PC-9 (cell line): ENCODE results near the gene STAG3. TPM values are rescaled to one million over a fixed set of nuclear protein-coding genes. Genes with fewer than 3 reads are reported as not detected.
"Not testable (repeated sequence)": the region's sequence is repeated elsewhere in the genome, so short reads cannot be mapped to it uniquely, and the experiment has no call there.

Source experiments
- BruUV-seq: library from RNA; stranded (reverse); fragments of 400-500 nt; replicated peaks from 2 replicates; lab custom pipeline; 2021; lab: Mats Ljungman, UMichigan
- CTCF ChIA-PET: fragments of 300-600 bp; sonication (Branson Sonifier 250); formaldehyde crosslinking; loops from one replicate; lab custom pipeline; 2022; ENCODE audit warnings: antibody characterized with exemption; lab: Charles Lee
- POLR2A ChIA-PET: fragments of 300-600 bp; sonication (Branson Sonifier 250); formaldehyde crosslinking; loops from one replicate; lab custom pipeline; 2022; ENCODE audit warnings: antibody characterized with exemption; ENCODE audit not compliant: unreplicated experiment; lab: Charles Lee
- DNase-seq, 2 experiments: peaks; one replicate each; pipeline versions ENCODE4 v3.0.0 to v3.0.0-alpha.2; 2015 to 2022; ENCODE audit warnings: mixed read lengths in 1 of 2
- H2AFZ ChIP-seq: fragments of 200-600 bp; sonication (generic); 2 replicates; pipeline ENCODE4 v1.8.1; 2017; ENCODE audit warnings: antibody characterized with exemption
- H3F3A ChIP-seq: fragments of 200-600 bp; sonication (generic); 2 replicates; pipeline ENCODE4 v1.8.1; 2017; ENCODE audit warnings: antibody characterized with exemption, mild to moderate bottlenecking, low read depth; ENCODE audit not compliant: insufficient read depth
- H3K27ac ChIP-seq: fragments of 200-600 bp; sonication (generic); 2 replicates; pipeline ENCODE4 v1.6.1; 2016; ENCODE audit warnings: mixed run types
- H3K27me3 ChIP-seq: fragments of 200-600 bp; sonication (generic); 2 replicates; pipeline ENCODE4 v1.6.1; 2016; ENCODE audit warnings: low read depth, mixed run types; ENCODE audit not compliant: insufficient read depth
- H3K36me3 ChIP-seq: fragments of 200-600 bp; sonication (generic); 2 replicates; pipeline ENCODE4 v1.6.1; 2016; ENCODE audit warnings: low read depth, mixed run types
- H3K4me1 ChIP-seq: fragments of 200-600 bp; sonication (generic); replicated peaks from 2 replicates; pipeline ENCODE4 v1.6.1; 2016; ENCODE audit warnings: mixed run types; ENCODE audit not compliant: insufficient read depth
- H3K4me2 ChIP-seq: fragments of 200-600 bp; sonication (generic); 2 replicates; pipeline ENCODE4 v1.6.1; 2017; ENCODE audit warnings: mixed run types
- H3K4me3 ChIP-seq: fragments of 200-600 bp; sonication (generic); 2 replicates; pipeline ENCODE4 v1.6.1; 2016; ENCODE audit warnings: mixed run types
- H3K79me2 ChIP-seq: fragments of 200-600 bp; sonication (generic); 2 replicates; pipeline ENCODE4 v1.6.1; 2017; ENCODE audit warnings: low read depth, mixed run types
- H3K9me2 ChIP-seq: fragments of 200-600 bp; sonication (generic); 2 replicates; pipeline ENCODE4 v1.8.1; 2017; ENCODE audit warnings: mild to moderate bottlenecking; ENCODE audit not compliant: insufficient read depth
- H3K9me3 ChIP-seq: fragments of 200-600 bp; sonication (generic); 2 replicates; pipeline ENCODE4 v1.8.1; 2016; ENCODE audit warnings: low read depth; ENCODE audit not compliant: insufficient read depth
- H4K20me1 ChIP-seq: fragments of 200-600 bp; sonication (generic); 2 replicates; pipeline ENCODE4 v1.8.1; 2017; ENCODE audit not compliant: insufficient read depth
- CTCF ChIP-seq: fragments of 200-600 bp; sonication (generic); conservative IDR thresholded peaks from 2 replicates; pipeline ENCODE4 v1.6.1; 2017; ENCODE audit warnings: mixed run types, antibody characterized with exemption, mild to moderate bottlenecking, moderate library complexity
- EZH2 ChIP-seq: fragments of 200-600 bp; sonication (generic); IDR thresholded peaks from 2 replicates; pipeline ENCODE4 v1.8.0; 2017; ENCODE audit warnings: antibody characterized with exemption, low read depth
- intact Hi-C: fragments of 100-400 bp; cut with micrococcal nuclease; formaldehyde crosslinking; loops from one replicate; pipeline ENCODE4 v1.10.0; 2022; ENCODE audit not compliant: unreplicated experiment
- total RNA-seq: library from RNA; stranded (reverse); gene quantifications from 2 replicates; pipeline ENCODE4 v1.2.3, GENCODE V29; 2021

Gene STAG3
- total RNA-seq, 1 experiment from 2014 or later, result 0.83 TPM

GRCh38 chr7:100211342-100211780 lies 33.6 kb downstream of the STAG3 start:
- H2AFZ ChIP-seq, result no peak overlapping the region
- no peaks in the 10 kb centered on the region for H3K9me2 ChIP-seq
- TF ChIP-seq EZH2 (no peak), CTCF (no peak)
- H3K4me1 ChIP-seq, result peaks cover 11% of the 10 kb centered on the region
- H3K27ac ChIP-seq, result no peak overlapping the region
- DNase-seq, result no peak
- ChIA-PET CTCF (no interaction called here), POLR2A (interaction anchor here (0.7 kb wide), 1 partner anchor 94 kb away, joined by 7 read pairs; no protein-coding TSS in a partner anchor)
- intact Hi-C loops, result no loop called here
- H3F3A ChIP-seq, result peaks cover 3% of the 10 kb centered on the region; the same call in 1 of the 2 replicates
- no peak overlapping the region for H3K4me3 ChIP-seq
- H3K27me3 ChIP-seq, result no peaks in the 10 kb centered on the region
- no peaks in the 10 kb centered on the region for H3K9me3 ChIP-seq
- no peaks in the 10 kb centered on the region for H3K36me3 ChIP-seq
- no peaks in the 10 kb centered on the region for H4K20me1 ChIP-seq
- no TSS peak for BruUV-seq
- H3K79me2 ChIP-seq, result no peaks in the 10 kb centered on the region
- no peak overlapping the region for H3K4me2 ChIP-seq

GRCh38 chr7:100212631-100213286 lies 35.0 kb downstream of the STAG3 start:
- H3K79me2 ChIP-seq, result no peaks in the 10 kb centered on the region
- no peaks in the 10 kb centered on the region for H3K36me3 ChIP-seq
- intact Hi-C loops, result no loop called here
- BruUV-seq, result no TSS peak
- no peak for DNase-seq
- no peaks in the 10 kb centered on the region for H3K9me3 ChIP-seq
- ChIA-PET POLR2A (no interaction called here), CTCF (no interaction called here)
- H3K4me2 ChIP-seq, result no peak overlapping the region
- TF ChIP-seq EZH2 (no peak), CTCF (no peak)
- no peaks in the 10 kb centered on the region for H3K9me2 ChIP-seq
- H3K4me3 ChIP-seq, result no peak overlapping the region
- H4K20me1 ChIP-seq, result no peaks in the 10 kb centered on the region
- no peak overlapping the region for H2AFZ ChIP-seq
- no peak overlapping the region for H3K27ac ChIP-seq
- no peaks in the 10 kb centered on the region for H3K27me3 ChIP-seq
- H3F3A ChIP-seq, result peaks cover 3% of the 10 kb centered on the region; the same call in 1 of the 2 replicates
- peaks cover 11% of the 10 kb centered on the region for H3K4me1 ChIP-seq

- H3K9me3 ChIP-seq, result no peaks in the 10 kb centered on the region
- no peak overlapping the region for H2AFZ ChIP-seq
- peak overlapping the region; percentile 12; the same call in 1 of the 2 replicates for H3K27ac ChIP-seq
- no peak overlapping the region for H3K4me3 ChIP-seq
- DNase-seq, result no peak
- peaks cover 3% of the 10 kb centered on the region; the same call in 1 of the 2 replicates for H3F3A ChIP-seq
- CTCF ChIA-PET, result no interaction called here
- H3K79me2 ChIP-seq, result no peaks in the 10 kb centered on the region
- H3K36me3 ChIP-seq, result no peaks in the 10 kb centered on the region
- no peaks in the 10 kb centered on the region for H4K20me1 ChIP-seq
- H3K4me2 ChIP-seq, result no peak overlapping the region
- POLR2A ChIA-PET, result interaction anchor here (0.6 kb wide), 1 partner anchor 65 kb away, joined by 3 read pairs; the partner anchor contains the start of gene LAMTOR4
- intact Hi-C loops, result loop anchor here (2.0 kb wide), 1 partner anchor 81 kb away; no protein-coding TSS in a partner anchor
- TF ChIP-seq CTCF (no peak), EZH2 (no peak)
- no TSS peak for BruUV-seq
- H3K27me3 ChIP-seq, result no peaks in the 10 kb centered on the region
- peaks cover 11% of the 10 kb centered on the region for H3K4me1 ChIP-seq
- H3K9me2 ChIP-seq, result no peaks in the 10 kb centered on the region
Observed at GRCh38 chr7:100213672-100214071, 36.0 kb downstream of the STAG3 start.

GRCh38 chr7:100214356-100214755 lies 36.6 kb downstream of the STAG3 start:
- Histone ChIP-seq H3K27ac (peak overlapping the region; percentile 12; the same call in 1 of the 2 replicates), H3K4me1 (peaks cover 11% of the 10 kb centered on the region)
- H3K36me3 ChIP-seq, CTCF ChIA-PET, H3F3A ChIP-seq, H3K4me2 ChIP-seq, H4K20me1 ChIP-seq, H3K9me2 ChIP-seq, BruUV-seq, H3K9me3 ChIP-seq, H3K4me3 ChIP-seq, POLR2A ChIA-PET, H2AFZ ChIP-seq, H3K27me3 ChIP-seq, H3K79me2 ChIP-seq: not testable (repeated sequence)
- intact Hi-C loops, result loop anchor here (2.0 kb wide), 1 partner anchor 82 kb away; no protein-coding TSS in a partner anchor
- peak; percentile 42 to 77 for DNase-seq
